ENCODE measurements around the gene UCK2. TPM values are rescaled to one million over a fixed set of nuclear protein-coding genes. Genes with fewer than 3 reads are reported as not detected.

UCK2 gene
- total and polyA plus RNA-seq, 10 of the 15 experiments (the other 5 are each of a cell fraction or from before 2014, with no cell fraction given), result 55.3 to 106 (median 84.9) TPM

- intact Hi-C loops (cut with micrococcal nuclease; ENCODE audit: unreplicated experiment) (no loop called here), in situ Hi-C loops (cut with MboI) (no loop called here)
- H4K20me1 ChIP-seq (ENCODE audit: control insufficient read depth, insufficient read depth), result no peaks in the 10 kb centered on the region
- SMC1A ChIA-PET (ENCODE audit: uncharacterized antibody, unreplicated experiment), result interaction anchor here (1.1 to 9.4 kb wide), 4 partner anchors 14 to 51 kb away, joined by 4 to 145 read pairs (median 66); no protein-coding TSS in a partner anchor
- no peaks in the 10 kb centered on the region for H3K9me3 ChIP-seq (replicated peaks; ENCODE audit: control insufficient read depth, insufficient read depth, low read length)
- H2AFZ ChIP-seq (ENCODE audit: control insufficient read depth, low read depth, low read length), result no peak overlapping the region
- peaks cover 7% of the 10 kb centered on the region; the same call in 1 of the 2 replicates for H3K4me1 ChIP-seq (ENCODE audit: control insufficient read depth, insufficient read depth, low read length)
- H3K79me2 ChIP-seq (ENCODE audit: control insufficient read depth, insufficient read depth, low read length), result peaks cover 90% of the 10 kb centered on the region
- no peak for DNase-seq (ENCODE audit: low read depth, low spot score)
- peak; percentile 34; the same call in 1 of the 2 replicates for TF ChIP-seq RUNX3 (IDR thresholded peaks at IDR 0.05; ENCODE audit: low read length)
- TF ChIP-seq STAT3 (IDR thresholded peaks at IDR 0.05; ENCODE audit: low read depth, low read length), result no peak
- TF ChIP-seq TBL1XR1 (IDR thresholded peaks at IDR 0.05; ENCODE audit: low read depth, low read length), result no peak
- no peak for TF ChIP-seq ZNF622 (IDR thresholded peaks at IDR 0.05)
- no peaks in the 10 kb centered on the region for H3K27me3 ChIP-seq (replicated peaks in 1 of 2; ENCODE audit: control insufficient read depth in 2 of 2, insufficient read depth in 2 of 2, low read length in 1 of 2)
- no peak for FAIRE-seq
- no TSS peak for BruUV-seq (replicated peaks)
- 94% methylated on average over 2 of the region's 2 CpGs for whole genome bisulfite sequencing (ENCODE audit: insufficient coverage, insufficient replicate concordance, low lambda C conversion rate, missing lambda C conversion rate)
- no peak overlapping the region for H3K27ac ChIP-seq (ENCODE audit: control insufficient read depth, insufficient read depth)
- peak overlapping the region; percentile 21 for H3K4me2 ChIP-seq (ENCODE audit: control insufficient read depth, insufficient read depth)
- RAD21 ChIA-PET (ENCODE audit: unreplicated experiment), result interaction anchor here (2.2 to 4.6 kb wide), 2 partner anchors 38 to 79 kb away, joined by 4 to 13 read pairs; no protein-coding TSS in a partner anchor
- POLR2A ChIA-PET, result interaction anchor here (2.8 kb wide), 1 partner anchor 22 kb away, joined by 7 read pairs; no protein-coding TSS in a partner anchor
- CTCF ChIA-PET, result no interaction called here
- no peak overlapping the region for H3K4me3 ChIP-seq
- peak; percentile 18 for ATAC-seq
- 0 out of 2 replicates have a peak overlapping the region, but pooled peaks have one; percentile 15 for H3K9ac ChIP-seq (ENCODE audit: control insufficient read depth, insufficient read depth, low read length)
- H3K36me3 ChIP-seq (ENCODE audit: control insufficient read depth in 2 of 2, insufficient read depth in 2 of 2, low read length in 1 of 2), result no peaks in the 10 kb centered on the region; a peak in 1 of 4 replicates
Observed at GRCh38 chr1:165833358-165833757, 5.9 kb downstream of the UCK2 start.

DNA sequence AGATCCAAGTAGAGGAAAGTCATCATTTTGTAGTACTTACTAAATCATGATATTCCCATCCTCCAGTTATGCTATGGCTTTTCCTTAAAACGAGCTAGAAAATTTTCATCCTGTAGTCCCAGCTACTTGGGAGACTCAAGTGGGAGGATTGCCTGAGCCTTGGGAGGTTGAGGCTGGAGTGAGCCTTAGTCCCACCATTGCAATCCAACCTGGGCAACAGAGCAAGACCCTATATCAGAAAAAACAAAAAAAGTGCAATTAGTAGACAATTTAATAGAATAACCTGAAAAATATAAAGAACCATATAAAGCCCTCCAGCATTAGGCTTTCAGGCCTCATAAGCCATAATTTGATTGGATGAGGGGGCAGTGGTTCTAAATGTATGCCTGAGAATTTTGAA, 6.8 kb downstream of the UCK2 start:
- ChIA-PET CTCF (no interaction called here), POLR2A (interaction anchor here (2.8 kb wide), 1 partner anchor 21 kb away, joined by 7 read pairs; no protein-coding TSS in a partner anchor), RAD21 (ENCODE audit: unreplicated experiment) (interaction anchor here (1.3 to 4.6 kb wide), 3 partner anchors 37 to 78 kb away, joined by 3 to 13 read pairs (median 4); no protein-coding TSS in a partner anchor), SMC1A (ENCODE audit: uncharacterized antibody, unreplicated experiment) (interaction anchor here (0.7 to 9.4 kb wide), 7 partner anchors 13 to 82 kb away, joined by 3 to 145 read pairs (median 4); no protein-coding TSS in a partner anchor)
- Histone ChIP-seq H3K9me3 (replicated peaks; ENCODE audit: control insufficient read depth, insufficient read depth, low read length) (no peaks in the 10 kb centered on the region), H3K79me2 (ENCODE audit: control insufficient read depth, insufficient read depth, low read length) (peaks cover 88% of the 10 kb centered on the region), H3K4me3 (no peak overlapping the region), H3K27me3 (replicated peaks in 1 of 2; ENCODE audit: control insufficient read depth in 2 of 2, insufficient read depth in 2 of 2, low read length in 1 of 2) (no peaks in the 10 kb centered on the region), H2AFZ (ENCODE audit: control insufficient read depth, low read depth, low read length) (no peak overlapping the region), H3K4me2 (ENCODE audit: control insufficient read depth, insufficient read depth) (peak overlapping the region; percentile 30; the same call in 1 of the 2 replicates), H3K36me3 (ENCODE audit: control insufficient read depth in 2 of 2, insufficient read depth in 2 of 2, low read length in 1 of 2) (no peaks in the 10 kb centered on the region; a peak in 1 of 4 replicates), H3K4me1 (ENCODE audit: control insufficient read depth, insufficient read depth, low read length) (peaks cover 7% of the 10 kb centered on the region; the same call in 1 of the 2 replicates), H3K9ac (ENCODE audit: control insufficient read depth, insufficient read depth, low read length) (no peak overlapping the region), H3K27ac (ENCODE audit: control insufficient read depth, insufficient read depth) (no peak overlapping the region), H4K20me1 (ENCODE audit: control insufficient read depth, insufficient read depth) (no peaks in the 10 kb centered on the region)
- intact Hi-C loops (cut with micrococcal nuclease; ENCODE audit: unreplicated experiment), result no loop called here
- ATAC-seq (no peak), DNase-seq (ENCODE audit: low read depth, low spot score) (no peak), FAIRE-seq (no peak)
- BruUV-seq (replicated peaks), result no TSS peak
- 96% methylated on average over 1 of the region's 1 CpG for WGBS (ENCODE audit: insufficient coverage, insufficient replicate concordance, low lambda C conversion rate, missing lambda C conversion rate)
- in situ Hi-C loops (cut with MboI), result no loop called here
- no peak for TF ChIP-seq ZNF24 (IDR thresholded peaks at IDR 0.05)
- TF ChIP-seq, protein P1, sequence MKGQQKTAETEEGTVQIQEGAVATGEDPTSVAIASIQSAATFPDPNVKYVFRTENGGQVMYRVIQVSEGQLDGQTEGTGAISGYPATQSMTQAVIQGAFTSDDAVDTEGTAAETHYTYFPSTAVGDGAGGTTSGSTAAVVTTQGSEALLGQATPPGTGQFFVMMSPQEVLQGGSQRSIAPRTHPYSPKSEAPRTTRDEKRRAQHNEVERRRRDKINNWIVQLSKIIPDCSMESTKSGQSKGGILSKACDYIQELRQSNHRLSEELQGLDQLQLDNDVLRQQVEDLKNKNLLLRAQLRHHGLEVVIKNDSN (IDR thresholded peaks at IDR 0.05; ENCODE audit: borderline replicate concordance, extremely low read length, insufficient read depth, low read depth, low read length), result no peak
- TF ChIP-seq, protein P2, sequence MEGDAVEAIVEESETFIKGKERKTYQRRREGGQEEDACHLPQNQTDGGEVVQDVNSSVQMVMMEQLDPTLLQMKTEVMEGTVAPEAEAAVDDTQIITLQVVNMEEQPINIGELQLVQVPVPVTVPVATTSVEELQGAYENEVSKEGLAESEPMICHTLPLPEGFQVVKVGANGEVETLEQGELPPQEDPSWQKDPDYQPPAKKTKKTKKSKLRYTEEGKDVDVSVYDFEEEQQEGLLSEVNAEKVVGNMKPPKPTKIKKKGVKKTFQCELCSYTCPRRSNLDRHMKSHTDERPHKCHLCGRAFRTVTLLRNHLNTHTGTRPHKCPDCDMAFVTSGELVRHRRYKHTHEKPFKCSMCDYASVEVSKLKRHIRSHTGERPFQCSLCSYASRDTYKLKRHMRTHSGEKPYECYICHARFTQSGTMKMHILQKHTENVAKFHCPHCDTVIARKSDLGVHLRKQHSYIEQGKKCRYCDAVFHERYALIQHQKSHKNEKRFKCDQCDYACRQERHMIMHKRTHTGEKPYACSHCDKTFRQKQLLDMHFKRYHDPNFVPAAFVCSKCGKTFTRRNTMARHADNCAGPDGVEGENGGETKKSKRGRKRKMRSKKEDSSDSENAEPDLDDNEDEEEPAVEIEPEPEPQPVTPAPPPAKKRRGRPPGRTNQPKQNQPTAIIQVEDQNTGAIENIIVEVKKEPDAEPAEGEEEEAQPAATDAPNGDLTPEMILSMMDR (IDR thresholded peaks at IDR 0.05 in 2 of 3, conservative IDR thresholded peaks at IDR 0.05 in 1 of 3; ENCODE audit: control insufficient read depth in 2 of 3, extremely low read depth in 1 of 3, insufficient read depth in 1 of 3, low read depth in 3 of 3, low read length in 3 of 3), result no peak
- TF ChIP-seq ZNF274 (IDR thresholded peaks at IDR 0.05; ENCODE audit: insufficient read depth, insufficient read length), result no peak
- TF ChIP-seq YY1 (IDR thresholded peaks at IDR 0.05; ENCODE audit: low read depth, low read length), result no peak
- TF ChIP-seq ZNF592 (IDR thresholded peaks at IDR 0.05), result no peak
